ENCODE results near the gene VWA7.

VWA7 gene

DNA sequence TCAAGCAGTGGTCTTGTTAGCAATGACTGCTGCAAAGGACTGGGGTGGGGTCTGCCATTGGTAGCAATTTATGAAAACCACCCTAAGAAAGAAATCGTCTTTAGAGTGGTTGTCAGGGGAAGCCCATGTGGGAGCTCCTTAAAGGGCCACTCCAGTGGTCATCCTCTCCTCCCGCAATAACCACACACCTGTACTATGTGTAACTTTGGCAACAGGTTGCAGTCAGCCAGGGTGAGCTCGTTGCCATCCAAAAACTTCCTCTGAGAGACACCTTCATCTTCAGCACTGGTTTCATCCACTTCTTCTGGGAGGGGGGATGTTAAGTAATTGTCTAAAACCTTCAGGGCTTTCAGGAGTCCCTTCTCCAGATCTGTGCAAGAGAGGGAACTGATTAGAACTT, 45.1 kb downstream of the VWA7 start:
- DNase-seq: no peak

- no peak for DNase-seq
Measured at GRCh38 chr6:31730631-31731086, 46.5 kb downstream of the VWA7 start.

- DNase-seq: peak in 50 of 58 donors; percentile 27 to 79 (median 57)
Measured at GRCh38 chr6:31729979-31730630, 47.0 kb downstream of the VWA7 start.

GRCh38 chr6:31729515-31729978, 47.6 kb downstream of the VWA7 start:
- peak in 57 of 58 donors; percentile 18 to 89 (median 77) for DNase-seq

DNA sequence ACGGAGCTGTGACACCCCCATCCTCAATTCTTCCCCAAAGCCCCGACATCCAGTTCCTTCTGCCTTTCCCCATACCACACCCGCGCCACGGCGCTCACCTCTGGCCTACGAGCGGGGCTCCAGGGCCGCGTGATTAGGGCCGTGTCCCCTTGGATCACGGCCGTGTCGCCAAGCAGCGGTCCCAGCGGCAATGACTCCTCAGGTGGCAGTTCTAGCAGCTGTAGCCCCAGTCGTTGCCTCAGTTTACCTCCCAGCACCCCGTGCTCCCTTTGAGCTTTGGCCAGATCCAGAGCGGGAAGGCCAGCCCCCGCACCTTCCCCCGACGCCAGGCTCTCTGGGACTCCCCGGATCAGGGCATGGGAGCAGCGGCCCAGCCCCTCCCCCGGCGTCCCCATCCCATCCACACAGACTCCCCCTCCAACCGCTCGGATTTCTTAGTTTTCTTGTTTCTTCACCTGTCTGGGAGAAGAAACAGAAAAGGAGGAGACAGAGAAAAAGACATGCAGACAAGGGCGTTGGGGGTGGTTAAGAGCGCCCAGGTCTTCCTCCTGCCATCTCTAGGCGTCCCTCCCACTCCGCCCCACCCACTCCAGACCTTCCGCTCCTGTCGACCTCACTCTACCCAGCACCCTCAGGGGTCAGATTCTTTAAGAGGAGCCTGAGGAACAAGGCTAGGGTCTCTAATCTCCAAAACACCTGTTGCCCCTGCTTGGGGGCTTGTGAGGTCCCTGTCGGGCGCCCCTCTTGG, 48.2 kb downstream of the VWA7 start, which contains the start of gene DDAH2:
TSS of gene DDAH2 (minus strand) at position 533 of the 748 bp plus-strand sequence. CDS start at position 395, 138 bp downstream.
- no peak for DNase-seq

GRCh38 chr6:31727717-31728671, 49.1 kb downstream of the VWA7 start:
- DNase-seq: no peak

GRCh38 chr6:31727034-31727716, 50.0 kb downstream of the VWA7 start:
- peak in 2 of 58 donors; percentile 23 to 29 for DNase-seq

DNA sequence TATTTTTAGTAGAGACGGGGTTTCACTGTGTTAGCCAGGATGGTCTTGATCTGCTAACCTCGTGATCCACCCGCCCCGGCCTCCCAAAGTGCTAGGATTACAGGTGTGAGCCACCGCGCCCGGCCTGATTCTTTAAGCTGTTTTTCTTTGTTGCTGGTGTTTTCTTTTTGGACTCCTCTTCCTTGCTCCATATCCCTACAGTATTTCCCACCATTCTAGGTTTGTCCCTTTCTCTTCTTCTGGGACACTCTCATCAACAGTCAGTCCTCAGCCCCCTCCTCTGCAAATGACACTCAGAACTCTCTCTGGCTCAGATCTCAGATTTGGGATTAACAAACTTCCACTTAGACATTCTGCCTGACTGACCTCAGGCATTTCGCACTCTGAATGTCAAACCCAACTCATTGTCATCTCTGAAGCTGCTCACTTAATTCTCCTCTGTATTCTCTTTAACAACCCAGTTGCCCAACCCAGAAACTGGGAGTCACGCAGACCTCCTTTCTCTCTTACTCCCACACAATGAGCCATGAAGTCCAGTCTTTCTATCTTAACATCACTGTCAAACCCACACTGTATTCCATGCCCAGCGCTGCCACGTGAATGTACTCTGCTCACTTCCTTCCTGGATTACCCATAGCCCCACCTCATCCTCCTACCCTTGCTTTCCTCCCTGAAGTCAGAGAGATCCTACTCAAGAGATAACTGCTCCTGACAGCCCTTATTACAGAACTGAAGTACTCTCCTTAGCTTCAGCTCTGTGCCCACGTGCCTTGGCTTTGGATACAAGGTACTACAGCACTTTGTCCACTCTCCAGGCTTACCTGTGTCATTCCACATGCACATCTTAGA, 51.4 kb downstream of the VWA7 start:
- no peak for DNase-seq

GRCh38 chr6:31723980-31724691, 53.0 kb downstream of the VWA7 start:
- no peak for DNase-seq

DNA sequence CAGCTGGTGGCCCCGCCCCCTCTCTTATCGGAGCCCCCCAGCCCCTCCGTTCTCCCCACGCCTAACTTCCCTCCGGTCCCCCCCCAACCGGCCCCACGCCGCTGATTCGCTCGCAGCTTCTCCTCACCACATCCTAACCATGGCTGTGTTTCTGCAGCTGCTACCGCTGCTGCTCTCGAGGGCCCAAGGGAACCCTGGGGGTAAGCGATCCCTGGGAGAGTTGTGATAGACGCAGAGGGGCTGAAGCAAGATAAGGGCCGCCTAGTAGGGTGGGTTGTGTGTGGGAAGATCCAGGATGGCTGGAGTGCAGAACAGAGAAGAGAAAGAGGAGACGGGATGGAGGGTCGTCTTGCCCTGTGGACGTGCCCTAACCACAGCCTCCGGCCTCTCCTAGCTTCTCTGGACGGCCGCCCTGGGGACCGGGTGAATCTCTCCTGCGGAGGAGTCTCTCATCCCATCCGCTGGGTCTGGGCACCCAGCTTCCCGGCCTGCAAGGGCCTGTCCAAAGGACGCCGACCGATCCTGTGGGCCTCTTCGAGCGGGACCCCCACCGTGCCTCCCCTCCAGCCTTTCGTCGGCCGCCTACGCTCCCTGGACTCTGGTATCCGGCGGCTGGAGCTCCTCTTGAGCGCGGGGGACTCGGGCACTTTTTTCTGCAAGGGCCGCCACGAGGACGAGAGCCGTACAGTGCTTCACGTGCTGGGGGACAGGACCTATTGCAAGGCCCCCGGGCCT, 53.7 kb downstream of the VWA7 start, which contains the start of gene MPIG6B:
TSS of gene MPIG6B (plus strand) at position 129 of the 735 bp plus-strand sequence. CDS start at position 140, 11 bp downstream.
- no peak for DNase-seq

DNA sequence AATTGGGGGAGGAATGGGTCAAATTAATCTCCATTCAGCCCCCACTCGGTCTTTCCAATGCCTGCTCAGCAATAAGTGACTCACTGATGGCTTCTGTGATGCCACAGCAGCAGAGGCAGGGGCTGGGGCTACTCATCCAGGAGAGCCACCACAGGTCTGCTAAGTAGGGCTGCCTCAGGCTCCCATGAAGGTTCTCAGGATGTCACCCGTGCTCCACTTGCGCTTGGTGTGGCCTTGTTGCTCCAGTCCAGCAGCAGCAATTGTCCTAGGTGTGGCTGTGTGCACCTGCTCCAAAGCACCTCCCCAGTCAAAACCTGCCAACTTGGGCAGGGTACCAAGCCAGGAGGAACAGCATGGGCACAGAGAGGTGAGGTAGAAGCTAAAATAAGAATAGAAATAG, 55.0 kb downstream of the VWA7 start:
- DNase-seq: no peak

GRCh38 chr6:31721351-31722020, 55.6 kb downstream of the VWA7 start, which contains the start of gene LY6G6C:
Gene LY6G6C, minus strand, starts transcription at chr6:31721746. Its CDS starts 67 bp downstream, at chr6:31721679.
- no peak for DNase-seq

- DNase-seq: no peak
Measured at GRCh38 chr6:31720196-31720770, 56.8 kb downstream of the VWA7 start.

DNA sequence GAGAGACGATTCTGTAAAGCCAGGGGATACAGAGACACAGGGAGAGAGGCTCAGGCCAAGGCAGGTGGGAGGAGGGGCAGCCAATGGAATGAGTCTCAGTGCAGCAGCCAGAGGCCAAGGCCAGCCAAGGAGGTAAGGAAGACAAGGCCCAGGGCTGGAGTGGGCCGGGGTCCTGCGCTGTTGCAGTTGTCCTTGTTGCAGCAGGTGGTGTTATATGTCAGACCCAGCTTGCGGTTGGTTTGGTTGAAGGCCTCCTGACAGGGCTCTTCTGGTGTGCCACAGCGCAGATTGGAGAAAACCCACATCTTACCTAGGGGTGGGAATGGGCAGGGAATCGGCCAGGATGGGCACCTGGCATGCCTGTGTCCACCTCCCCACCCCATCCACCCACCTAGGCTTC, 58.1 kb downstream of the VWA7 start:
- no peak for DNase-seq

- DNase-seq: no peak
Measured at GRCh38 chr6:31718265-31718664, 58.9 kb downstream of the VWA7 start.

- DNase-seq: no peak
Measured at GRCh38 chr6:31717499-31718222, 59.5 kb downstream of the VWA7 start.
